ENCODE data around the gene HOMER3.
A peak's percentile ranks its signal among the peaks of the same experiment; 100 is the strongest.
"Not testable (repeated sequence)": the region's sequence is repeated elsewhere in the genome, so short reads cannot be mapped to it uniquely, and the experiment has no call there.

HOMER3 gene

DNA sequence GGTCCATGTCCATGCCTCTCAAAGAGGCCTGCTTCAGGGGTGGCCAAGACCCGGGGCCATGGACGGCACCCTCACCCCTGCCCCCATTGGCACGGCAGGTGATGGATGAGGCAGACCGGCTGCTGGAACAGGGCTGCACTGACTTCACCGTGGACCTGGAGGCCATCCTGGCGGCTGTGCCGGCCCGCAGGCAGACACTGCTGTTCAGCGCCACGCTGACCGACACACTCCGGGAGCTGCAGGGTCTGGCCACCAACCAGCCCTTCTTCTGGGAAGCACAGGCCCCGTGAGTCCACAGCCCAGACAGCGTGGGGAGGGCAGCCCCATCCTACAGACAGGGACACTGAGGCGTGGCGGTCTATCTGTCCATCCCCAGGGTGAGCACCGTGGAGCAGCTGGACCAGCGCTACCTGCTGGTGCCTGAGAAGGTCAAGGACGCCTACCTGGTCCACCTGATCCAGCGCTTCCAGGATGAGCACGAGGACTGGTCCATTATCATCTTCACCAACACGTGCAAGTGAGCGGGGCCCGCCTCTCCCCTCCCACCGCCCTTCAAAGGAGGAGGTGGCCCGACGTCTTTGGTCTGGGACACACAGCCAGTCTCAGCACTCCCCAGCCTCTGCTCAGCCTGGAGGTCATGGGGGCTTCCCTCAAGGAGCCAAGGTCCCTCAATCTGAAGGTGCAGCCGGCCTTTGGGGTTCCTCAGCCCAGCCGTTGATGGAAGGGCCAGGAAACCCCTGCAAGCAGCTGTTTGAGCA is 18.6 kb downstream of the HOMER3 start:
- DNase-seq = no peak

DNA sequence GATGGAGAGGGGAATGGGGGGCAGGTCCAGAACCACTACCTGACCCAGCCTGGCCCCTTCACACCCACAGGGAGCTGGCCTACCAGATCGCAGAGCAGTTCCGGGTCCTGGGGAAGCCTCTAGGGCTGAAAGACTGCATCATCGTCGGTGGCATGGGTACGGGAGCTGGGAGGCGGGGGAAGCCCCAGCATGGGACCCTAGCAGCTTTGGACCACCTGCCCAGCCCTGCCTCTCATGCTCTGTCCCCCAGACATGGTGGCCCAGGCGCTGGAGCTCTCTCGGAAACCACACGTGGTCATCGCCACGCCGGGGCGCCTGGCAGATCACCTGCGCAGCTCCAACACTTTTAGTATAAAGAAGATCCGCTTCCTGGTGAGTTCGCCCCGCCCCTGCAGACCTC is 19.4 kb downstream of the HOMER3 start:
- DNase-seq = no peak

DNA sequence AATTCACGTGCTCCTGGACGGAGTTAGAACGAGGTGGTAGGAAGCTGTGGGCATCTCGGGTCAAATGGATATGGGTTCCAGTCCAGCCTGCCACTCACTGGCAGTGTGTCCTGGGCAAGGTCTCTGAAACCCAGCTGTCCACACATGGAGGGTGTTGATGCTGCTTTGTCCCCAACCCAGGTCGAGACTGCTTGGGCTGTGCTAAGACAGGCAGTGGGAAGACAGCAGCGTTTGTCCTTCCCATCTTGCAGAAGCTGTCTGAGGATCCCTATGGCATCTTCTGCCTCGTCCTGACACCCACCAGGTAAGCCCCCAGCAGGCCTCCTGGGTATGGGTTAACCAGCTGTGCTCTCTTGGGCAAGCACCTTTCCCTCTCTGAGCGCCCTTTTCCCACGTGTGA is 20.6 kb downstream of the HOMER3 start:
- no peak for DNase-seq

DNA sequence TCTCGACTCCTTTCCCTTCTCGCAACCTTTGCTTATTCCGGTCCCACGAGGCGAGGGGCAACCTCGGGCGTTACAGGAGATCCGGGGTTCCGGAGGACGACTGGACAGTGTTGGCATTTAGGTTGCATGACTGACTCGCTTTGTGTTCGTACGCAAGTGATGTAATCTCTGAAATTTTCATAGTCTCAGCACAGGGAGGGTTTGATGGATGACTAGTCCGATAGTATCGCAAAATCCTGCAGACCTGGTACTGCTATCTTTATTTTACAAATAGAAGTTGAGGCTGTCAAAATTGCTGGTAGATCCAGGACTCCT is 21.2 kb downstream of the HOMER3 start:
- DNase-seq = no peak

GRCh38 chr19:18919086-18919899 is 21.7 kb downstream of the HOMER3 start, which contains the start of the genes COPE and DDX49:
COPE (minus strand) TSS chr19:18919387; CDS start chr19:18919348, 39 bp downstream.
DDX49 (plus strand) TSS chr19:18919715; CDS start chr19:18919742, 27 bp downstream.
- peak; percentile 100 for DNase-seq

- DNase-seq = not testable (repeated sequence)
Observed at GRCh38 chr19:18917593-18917992, 23.4 kb downstream of the HOMER3 start.

- DNase-seq = peak; percentile 20
Observed at GRCh38 chr19:18915639-18916038, 25.4 kb downstream of the HOMER3 start.

DNA sequence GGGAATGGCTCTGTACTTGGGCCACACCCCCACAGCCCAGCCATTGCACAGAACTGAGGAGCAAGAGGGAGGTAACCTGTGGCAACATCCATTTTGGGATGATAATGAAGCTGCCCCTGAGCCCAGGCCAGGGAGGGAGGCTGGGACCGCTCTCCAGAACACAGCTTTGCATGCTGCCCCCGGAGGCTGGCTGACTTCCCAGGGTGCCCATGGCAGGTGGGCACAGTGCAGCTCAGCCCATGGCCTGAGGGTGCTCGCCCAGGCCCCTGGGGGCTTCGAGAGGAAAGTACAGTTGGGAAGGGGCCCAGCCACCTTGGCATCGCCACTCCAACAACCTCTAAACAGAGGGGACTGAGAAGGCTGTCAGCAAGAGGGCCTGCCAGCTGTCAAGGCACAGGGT is 27.6 kb downstream of the HOMER3 start:
- no peak for DNase-seq

DNA sequence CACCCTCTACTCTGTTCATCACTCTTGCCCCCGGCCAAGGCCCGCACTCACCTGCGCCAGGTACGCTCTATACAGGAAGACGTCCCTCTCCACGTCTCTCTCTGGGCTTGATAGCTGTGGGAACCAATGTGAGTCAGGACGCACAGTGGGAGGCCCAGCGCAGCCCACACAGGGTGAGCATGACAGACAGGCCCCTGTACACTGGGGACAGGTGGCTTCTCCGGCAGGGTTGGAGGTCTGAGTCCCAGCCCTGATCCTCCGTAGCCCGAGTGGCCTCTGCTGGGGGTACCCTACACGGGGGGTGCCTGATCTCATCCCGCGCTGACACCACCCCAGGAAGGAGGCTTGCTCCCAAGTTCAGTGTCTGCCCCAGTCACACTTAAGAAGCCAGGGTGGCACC is 28.1 kb downstream of the HOMER3 start:
- no peak for DNase-seq

DNA sequence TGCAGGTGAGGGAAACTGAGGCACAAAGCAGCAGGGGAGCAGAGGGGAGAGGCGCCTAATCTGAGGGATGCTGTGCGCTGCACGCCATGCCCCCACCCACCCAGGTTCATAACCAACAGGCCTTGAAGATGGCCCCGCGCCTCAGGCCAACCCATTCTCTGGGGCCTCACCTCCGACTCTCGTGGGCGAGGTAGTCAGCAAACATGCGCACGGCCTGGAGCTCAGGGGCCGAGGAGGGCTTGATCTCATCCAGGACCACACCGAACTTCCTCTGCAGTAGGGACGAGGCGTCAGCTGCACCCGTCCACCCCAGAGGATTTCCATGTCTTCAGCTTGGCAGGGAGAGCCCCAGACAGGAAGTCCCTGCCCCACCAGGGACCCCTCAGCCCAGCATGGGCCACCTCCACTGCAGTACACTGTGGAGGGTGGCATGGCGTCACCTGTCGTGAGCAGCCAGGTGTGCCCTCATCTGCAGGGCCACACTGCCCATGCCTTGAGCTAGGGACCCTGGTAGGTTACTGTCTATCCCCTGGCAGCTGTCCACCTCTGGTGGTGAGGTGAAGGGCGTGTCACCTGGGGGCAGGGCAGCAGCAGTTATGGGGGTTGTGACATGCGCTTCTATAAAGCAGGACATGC is 30.1 kb downstream of the HOMER3 start:
- no peak for DNase-seq

- no peak for DNase-seq
Observed at GRCh38 chr19:18910010-18910409, 31.0 kb downstream of the HOMER3 start.

DNA sequence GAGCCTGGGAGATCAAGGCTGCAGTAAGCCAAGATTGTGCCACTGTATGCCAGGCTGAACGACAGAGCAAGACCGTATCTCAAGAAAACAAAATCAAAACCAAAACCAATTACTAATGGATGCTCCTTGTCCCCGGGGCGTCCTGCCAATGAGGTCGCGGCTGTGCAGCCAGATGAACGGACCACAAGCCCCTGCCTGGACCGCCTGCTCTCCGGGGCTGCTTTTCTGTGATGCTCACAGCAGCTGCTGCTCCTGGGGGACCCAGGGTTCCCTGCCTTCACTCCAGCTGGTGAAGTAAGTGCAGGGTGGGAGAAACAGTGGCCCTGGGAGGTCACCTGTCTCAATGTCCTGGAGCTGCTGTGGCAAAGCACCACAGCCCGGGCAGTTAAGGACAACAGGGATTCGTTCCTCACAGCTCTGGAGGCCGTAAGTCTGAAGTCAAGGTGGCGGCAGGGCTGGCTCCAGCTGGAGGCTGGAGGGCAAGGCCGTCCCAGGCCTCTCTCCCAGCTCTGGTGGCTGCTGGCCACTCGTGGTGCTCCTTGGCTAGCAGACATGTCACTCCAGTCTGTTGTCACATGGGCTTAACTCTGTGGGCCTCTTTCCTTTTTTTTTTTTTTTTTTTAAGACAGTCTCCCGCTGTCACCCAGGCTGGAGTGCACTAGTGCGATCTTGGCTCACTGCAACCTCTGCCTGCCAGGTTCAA is 31.9 kb downstream of the HOMER3 start:
- no peak for DNase-seq

GRCh38 chr19:18906605-18907519 is 34.2 kb downstream of the HOMER3 start:
- DNase-seq = no peak

GRCh38 chr19:18905513-18906236 is 35.3 kb downstream of the HOMER3 start:
- no peak for DNase-seq

GRCh38 chr19:18905058-18905456 is 36.0 kb downstream of the HOMER3 start:
- DNase-seq = no peak

DNA sequence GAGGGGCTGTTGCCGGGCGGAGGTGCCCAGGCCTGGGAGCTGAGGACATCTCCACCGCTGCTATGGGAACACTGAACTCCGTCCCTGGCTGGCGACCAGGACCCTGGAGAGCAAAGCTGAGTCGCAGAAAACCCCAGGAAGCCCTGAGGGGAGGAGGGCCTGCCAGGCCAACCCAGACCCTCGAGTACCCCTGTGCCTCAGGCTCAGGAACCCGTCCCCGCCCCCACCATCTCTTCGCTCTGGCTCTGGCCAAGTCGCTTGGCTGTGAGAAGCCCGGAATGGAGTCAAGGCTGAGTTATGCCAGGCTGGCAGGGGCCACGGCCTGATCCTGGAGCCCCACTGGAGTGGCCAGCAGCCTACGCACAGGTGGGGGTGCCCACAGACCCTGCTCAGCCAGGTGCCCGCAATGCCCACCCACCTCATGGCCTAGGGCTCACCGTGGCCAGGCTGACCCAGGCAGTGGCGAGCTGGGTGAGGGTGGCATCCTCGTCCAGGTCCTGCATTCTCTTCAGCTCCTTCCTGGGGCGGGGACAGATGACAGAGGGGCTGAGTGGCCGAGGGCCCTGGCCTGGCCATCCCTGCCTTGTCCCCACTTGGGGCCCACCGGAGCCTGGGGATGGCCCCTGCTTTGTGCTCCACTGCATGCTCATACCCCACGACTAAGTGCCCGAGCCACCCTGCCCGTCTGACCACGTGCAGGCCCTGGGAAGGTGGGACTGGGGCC is 36.5 kb downstream of the HOMER3 start:
- no peak for DNase-seq

DNA sequence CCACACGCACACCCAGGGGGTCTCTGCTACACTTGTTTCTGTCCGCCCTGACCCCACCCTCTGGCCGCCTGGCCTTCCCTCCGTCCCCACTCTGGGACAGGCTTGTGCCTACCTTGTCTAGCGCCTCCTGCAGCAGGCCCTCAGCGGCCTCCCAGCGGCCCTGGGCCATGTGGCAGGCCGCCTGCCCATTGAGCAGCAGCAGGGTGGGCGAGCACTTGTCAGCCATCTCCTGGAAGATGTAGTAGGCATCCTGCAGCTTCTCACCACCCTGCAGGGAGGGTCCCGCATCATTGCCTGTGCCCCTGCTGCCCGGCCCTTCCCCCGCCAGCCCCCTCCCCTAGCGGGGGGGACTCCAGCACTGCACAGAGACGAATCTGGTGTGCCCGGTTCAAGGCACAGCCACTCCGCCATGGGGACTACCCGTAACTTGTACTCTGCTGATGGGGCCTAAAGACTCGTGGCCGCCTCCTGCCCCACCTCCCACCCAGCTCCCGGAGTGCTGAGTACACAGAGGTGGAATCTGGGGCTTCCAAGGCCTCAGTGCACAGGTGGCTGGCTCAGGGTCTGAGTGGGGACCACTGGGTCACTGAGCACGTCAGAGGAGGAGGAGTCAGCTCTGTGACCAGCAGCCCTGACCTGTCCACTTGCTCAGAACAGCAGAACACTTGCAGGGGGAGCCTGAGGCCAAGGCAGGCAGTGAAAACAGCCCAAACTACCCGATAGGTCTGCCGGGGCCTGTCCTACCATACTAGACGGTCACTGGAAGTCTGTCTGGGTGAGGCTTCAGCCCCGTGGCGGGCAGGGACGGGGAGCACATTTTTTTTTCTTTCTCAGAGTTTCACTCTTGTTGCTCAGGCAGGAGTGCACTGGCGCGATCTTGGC is 37.6 kb downstream of the HOMER3 start:
- DNase-seq = no peak

- not testable (repeated sequence) for DNase-seq
Observed at GRCh38 chr19:18902519-18902918, 38.5 kb downstream of the HOMER3 start.

- DNase-seq = no peak
Observed at GRCh38 chr19:18901491-18901890, 39.5 kb downstream of the HOMER3 start.

Measured in fibroblast of skin of back (primary cell).